Activated CD8-positive, alpha-beta memory T cell treated with anti-CD3 and anti-CD28 coated beads, Interleukin-2, amount 10 ng/mL, durations not matched to agents 7 days and 5 days (primary cell): Measurements from ENCODE around the gene GALNT10. TPM values are rescaled to one million over a fixed set of nuclear protein-coding genes. Genes with fewer than 3 reads are reported as not detected.

Source experiments
- ATAC-seq: fragments of 150-1000 bp; cut with Tn5 transposase; one replicate; pipeline ENCODE4 v1.10.0; 2021; ENCODE audit warnings: moderate library complexity
- CTCF ChIA-PET: fragments of 350-600 bp; sonication (Branson Sonifier 250); formaldehyde crosslinking; loops from one replicate; lab custom pipeline; 2021; ENCODE audit warnings: antibody characterized with exemption; lab: Charles Lee
- DNase-seq: peaks from one replicate; pipeline ENCODE4 v3.0.0-alpha.2; 2020
- H3K27ac Mint-ChIP-seq: one replicate; pipeline ENCODE4 v1.8.0; 2021; ENCODE audit warnings: mild to moderate bottlenecking, mixed read lengths
- H3K27me3 Mint-ChIP-seq: one replicate; pipeline ENCODE4 v1.8.0; 2021; ENCODE audit warnings: mixed read lengths
- H3K36me3 Mint-ChIP-seq: one replicate; pipeline ENCODE4 v1.8.0; 2021; ENCODE audit warnings: mild to moderate bottlenecking, mixed read lengths
- H3K4me1 Mint-ChIP-seq: one replicate; pipeline ENCODE4 v1.8.0; 2021; ENCODE audit warnings: mixed read lengths
- H3K4me3 Mint-ChIP-seq: one replicate; pipeline ENCODE4 v1.8.0; 2021; ENCODE audit warnings: mild to moderate bottlenecking, moderate library complexity, mixed read lengths
- H3K9me3 Mint-ChIP-seq: one replicate; pipeline ENCODE4 v1.8.0; 2022; ENCODE audit warnings: low read depth, mixed read lengths
- total RNA-seq, 2 experiments: library from RNA; stranded (reverse); gene quantifications; one replicate each; pipeline ENCODE4 v1.2.3, GENCODE V29; 2021

GALNT10 gene
- total RNA-seq, 2 experiments from 2014 or later, result 28.4 to 34.8 TPM

GRCh38 chr5:154321546-154321945 lies 131.0 kb downstream of the GALNT10 start:
- Mint-ChIP-seq H3K4me1 (no peaks in the 10 kb centered on the region), H3K36me3 (peaks cover 2% of the 10 kb centered on the region), H3K27ac (no peak overlapping the region), H3K4me3 (no peak overlapping the region), H3K9me3 (no peaks in the 10 kb centered on the region), H3K27me3 (no peaks in the 10 kb centered on the region)
- DNase-seq (no peak), ATAC-seq (no peak)
- CTCF ChIA-PET, result no interaction called here

GRCh38 chr5:154324033-154324432 lies 133.5 kb downstream of the GALNT10 start:
- Mint-ChIP-seq H3K27ac (no peak overlapping the region), H3K4me1 (no peaks in the 10 kb centered on the region), H3K36me3 (peaks cover 2% of the 10 kb centered on the region), H3K27me3 (no peaks in the 10 kb centered on the region), H3K9me3 (no peaks in the 10 kb centered on the region), H3K4me3 (no peak overlapping the region)
- no peak for ATAC-seq
- DNase-seq, result no peak
- CTCF ChIA-PET, result no interaction called here

DNA sequence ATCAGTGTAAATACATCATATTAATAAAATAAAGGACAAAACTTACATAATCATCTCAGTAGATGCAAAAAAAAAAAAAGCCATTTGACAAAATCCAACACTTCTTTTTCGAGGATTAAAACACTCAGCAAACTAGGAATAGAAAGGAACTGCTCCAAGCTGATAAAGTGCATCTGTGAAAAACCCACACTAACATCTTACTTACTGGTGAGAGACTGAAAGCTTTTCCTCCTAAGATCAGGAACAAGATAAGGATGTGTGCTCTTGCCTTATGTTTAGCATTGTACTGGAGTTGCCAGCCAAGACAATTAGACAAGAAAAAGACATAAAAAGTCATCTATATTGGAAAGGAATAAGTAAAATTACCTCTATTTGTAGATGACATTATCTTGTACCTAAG lies 135.0 kb downstream of the GALNT10 start:
- Mint-ChIP-seq H3K4me1 (no peaks in the 10 kb centered on the region), H3K27me3 (no peaks in the 10 kb centered on the region), H3K27ac (no peak overlapping the region), H3K4me3 (no peak overlapping the region), H3K9me3 (no peaks in the 10 kb centered on the region), H3K36me3 (peaks cover 2% of the 10 kb centered on the region)
- ATAC-seq (no peak), DNase-seq (no peak)
- CTCF ChIA-PET, result interaction anchor here (1.2 kb wide), 1 partner anchor 79 kb away, joined by 3 read pairs; no protein-coding TSS in a partner anchor

GRCh38 chr5:154329062-154329461 lies 138.5 kb downstream of the GALNT10 start:
- Mint-ChIP-seq H3K36me3 (no peaks in the 10 kb centered on the region), H3K27ac (no peak overlapping the region), H3K4me3 (no peak overlapping the region), H3K9me3 (no peaks in the 10 kb centered on the region), H3K4me1 (peaks cover 4% of the 10 kb centered on the region), H3K27me3 (no peaks in the 10 kb centered on the region)
- DNase-seq (no peak), ATAC-seq (no peak)
- CTCF ChIA-PET, result no interaction called here

DNA sequence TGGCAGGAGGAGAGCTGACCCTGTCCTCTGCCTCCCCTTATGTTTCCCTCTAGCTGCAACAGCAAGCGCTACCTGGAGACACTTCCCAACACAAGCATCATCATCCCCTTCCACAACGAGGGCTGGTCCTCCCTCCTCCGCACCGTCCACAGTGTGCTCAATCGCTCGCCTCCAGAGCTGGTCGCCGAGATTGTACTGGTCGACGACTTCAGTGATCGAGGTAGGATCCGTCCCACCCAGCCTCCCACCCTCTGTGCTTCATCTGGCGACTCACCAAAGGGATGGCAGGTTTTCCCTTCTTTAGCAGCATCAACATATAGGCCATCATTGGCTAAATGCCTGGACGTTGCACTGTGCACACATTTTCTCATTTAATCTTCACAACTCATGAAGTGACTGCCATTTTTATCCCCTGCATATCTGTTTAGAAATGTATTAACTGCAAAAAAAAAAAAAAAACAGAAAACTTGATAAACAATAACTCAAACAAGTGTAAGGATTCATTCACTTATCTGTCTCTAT lies 139.0 kb downstream of the GALNT10 start:
- no peaks in the 10 kb centered on the region for H3K9me3 Mint-ChIP-seq
- no peaks in the 10 kb centered on the region for H3K27me3 Mint-ChIP-seq
- H3K4me3 Mint-ChIP-seq, result no peak overlapping the region
- DNase-seq (no peak), ATAC-seq (no peak)
- CTCF ChIA-PET, result no interaction called here
- no peaks in the 10 kb centered on the region for H3K36me3 Mint-ChIP-seq
- H3K27ac Mint-ChIP-seq, result no peak overlapping the region
- H3K4me1 Mint-ChIP-seq, result peaks cover 4% of the 10 kb centered on the region

DNA sequence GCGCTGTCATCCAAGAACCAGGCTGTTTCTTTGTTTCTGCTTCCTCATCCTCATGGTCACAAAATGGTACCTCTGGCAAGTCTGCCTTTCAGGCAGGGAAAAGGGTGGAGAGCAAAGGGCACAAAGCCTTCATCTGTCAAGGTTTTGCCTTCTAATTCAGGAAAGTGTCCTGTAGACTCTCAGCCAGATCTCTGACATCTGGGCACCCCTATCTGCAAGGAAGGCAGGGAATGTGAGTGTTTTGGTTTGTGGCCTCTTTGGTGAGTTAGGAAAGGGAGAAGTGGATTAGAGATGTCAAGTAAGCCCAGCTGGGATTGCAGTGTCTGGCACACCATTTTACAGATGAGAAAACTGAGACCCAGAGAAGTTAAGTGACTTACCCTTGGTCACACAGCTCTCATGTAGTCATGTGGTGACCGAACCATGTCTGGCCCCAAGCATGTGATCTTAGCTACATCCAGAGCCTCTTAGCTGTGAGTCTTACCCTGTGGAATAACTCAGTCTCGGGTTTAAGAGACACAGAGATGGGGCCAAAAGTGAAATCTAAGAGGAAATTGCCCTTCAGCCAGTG lies 139.6 kb downstream of the GALNT10 start:
- peaks cover 4% of the 10 kb centered on the region for H3K4me1 Mint-ChIP-seq
- H3K36me3 Mint-ChIP-seq, result no peaks in the 10 kb centered on the region
- H3K27ac Mint-ChIP-seq, result no peak overlapping the region
- no peaks in the 10 kb centered on the region for H3K27me3 Mint-ChIP-seq
- CTCF ChIA-PET, result no interaction called here
- ATAC-seq (no peak), DNase-seq (no peak)
- H3K9me3 Mint-ChIP-seq, result no peaks in the 10 kb centered on the region
- H3K4me3 Mint-ChIP-seq, result no peak overlapping the region

DNA sequence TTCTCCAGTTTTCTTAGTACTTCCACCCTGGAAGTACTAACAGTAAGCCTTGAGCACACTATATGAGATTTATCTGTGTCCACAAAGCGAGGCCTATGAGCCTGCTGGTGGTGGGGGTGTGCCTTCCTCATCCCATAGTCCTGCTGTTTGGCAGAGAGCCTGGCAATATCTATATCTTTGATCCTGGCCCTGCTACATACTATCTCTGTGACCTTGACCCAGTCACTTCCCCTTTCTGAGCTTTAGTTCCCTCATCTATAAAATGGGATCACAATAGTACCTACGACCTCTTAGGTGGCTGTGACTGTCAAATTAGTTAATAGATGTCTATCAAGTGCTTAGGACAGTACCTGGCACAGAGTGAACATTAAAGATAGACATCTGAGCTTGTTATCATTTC lies 140.7 kb downstream of the GALNT10 start:
- H3K4me1 Mint-ChIP-seq, result peaks cover 4% of the 10 kb centered on the region
- H3K9me3 Mint-ChIP-seq, result no peaks in the 10 kb centered on the region
- H3K27ac Mint-ChIP-seq, result no peak overlapping the region
- CTCF ChIA-PET, result no interaction called here
- ATAC-seq (no peak), DNase-seq (no peak)
- H3K36me3 Mint-ChIP-seq, result no peaks in the 10 kb centered on the region
- no peaks in the 10 kb centered on the region for H3K27me3 Mint-ChIP-seq
- no peak overlapping the region for H3K4me3 Mint-ChIP-seq

DNA sequence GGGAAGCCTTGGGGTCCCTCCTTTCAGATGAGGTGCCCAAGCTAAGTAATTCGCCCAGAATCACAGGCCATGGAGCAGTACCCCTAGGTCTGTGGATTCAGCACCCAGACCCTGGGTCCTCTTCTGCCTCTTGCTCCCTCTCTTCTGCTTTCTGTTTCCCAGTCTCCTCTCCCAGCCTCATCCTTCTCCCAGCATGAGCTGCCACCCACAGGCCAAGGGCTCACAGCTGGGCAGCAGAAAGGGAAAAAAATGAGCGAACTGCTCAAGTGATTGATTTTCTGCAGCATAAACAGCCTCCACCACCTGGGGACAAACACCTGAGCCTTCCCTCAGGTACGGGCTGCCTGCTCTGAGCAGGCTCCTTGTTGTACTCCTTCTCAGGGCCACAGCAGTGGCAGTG lies 141.4 kb downstream of the GALNT10 start:
- H3K27me3 Mint-ChIP-seq, result no peaks in the 10 kb centered on the region
- H3K27ac Mint-ChIP-seq, result no peak overlapping the region
- CTCF ChIA-PET, result no interaction called here

DNA sequence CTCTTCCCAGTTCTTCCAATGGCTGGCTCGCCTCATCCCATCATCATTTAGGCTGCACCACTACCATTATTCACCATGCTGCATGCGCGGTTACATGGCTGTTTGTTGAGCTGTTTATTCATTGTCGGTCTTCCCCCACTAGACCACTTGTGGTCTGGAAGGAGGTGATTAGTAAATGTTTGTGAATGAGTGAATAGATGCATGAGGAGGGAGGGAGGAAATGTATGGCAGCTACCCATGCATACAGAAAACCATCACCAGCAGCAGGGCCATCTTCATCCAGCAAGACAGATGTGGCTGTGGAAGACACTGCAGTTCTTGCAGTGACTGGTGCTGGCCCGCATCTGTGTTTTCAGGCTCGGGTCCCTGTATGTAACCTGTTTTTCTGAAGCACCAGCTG lies 141.9 kb downstream of the GALNT10 start:
- CTCF ChIA-PET, result no interaction called here
- no peaks in the 10 kb centered on the region for H3K9me3 Mint-ChIP-seq
- ATAC-seq (no peak), DNase-seq (no peak)
- peaks cover 4% of the 10 kb centered on the region for H3K4me1 Mint-ChIP-seq
- no peak overlapping the region for H3K27ac Mint-ChIP-seq
- H3K36me3 Mint-ChIP-seq, result peaks cover 2% of the 10 kb centered on the region
- H3K27me3 Mint-ChIP-seq, result no peaks in the 10 kb centered on the region
- no peak overlapping the region for H3K4me3 Mint-ChIP-seq

More for the DNA sequence above, 141.4 kb downstream of the GALNT10 start:
- Mint-ChIP-seq H3K4me1 (peaks cover 4% of the 10 kb centered on the region), H3K4me3 (no peak overlapping the region), H3K9me3 (no peaks in the 10 kb centered on the region), H3K36me3 (peaks cover under 1% of the 10 kb centered on the region)
- no peak for DNase-seq
- no peak for ATAC-seq

DNA sequence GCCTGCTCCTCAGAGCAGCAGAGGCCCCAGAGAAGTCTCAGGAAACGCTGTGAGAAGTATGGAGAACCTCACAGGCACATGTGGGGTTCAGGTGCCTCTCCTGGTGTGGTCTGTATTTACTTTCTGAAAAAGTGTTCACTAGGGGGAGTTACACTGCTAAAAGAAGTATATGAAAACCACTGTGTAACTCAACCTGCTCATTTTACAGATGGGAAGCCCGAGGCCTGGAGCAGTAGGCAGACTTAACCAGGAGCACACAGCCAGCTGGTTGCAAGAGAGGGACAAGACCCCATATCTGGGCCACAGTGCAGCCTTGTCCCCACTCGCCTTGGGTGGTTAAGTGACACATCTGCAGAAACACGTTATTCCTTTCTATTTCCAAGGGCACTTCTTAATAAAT lies 142.5 kb downstream of the GALNT10 start:
- CTCF ChIA-PET, result interaction anchor here (0.6 kb wide), 1 partner anchor 62 kb away, joined by 5 read pairs; no protein-coding TSS in a partner anchor

DNA sequence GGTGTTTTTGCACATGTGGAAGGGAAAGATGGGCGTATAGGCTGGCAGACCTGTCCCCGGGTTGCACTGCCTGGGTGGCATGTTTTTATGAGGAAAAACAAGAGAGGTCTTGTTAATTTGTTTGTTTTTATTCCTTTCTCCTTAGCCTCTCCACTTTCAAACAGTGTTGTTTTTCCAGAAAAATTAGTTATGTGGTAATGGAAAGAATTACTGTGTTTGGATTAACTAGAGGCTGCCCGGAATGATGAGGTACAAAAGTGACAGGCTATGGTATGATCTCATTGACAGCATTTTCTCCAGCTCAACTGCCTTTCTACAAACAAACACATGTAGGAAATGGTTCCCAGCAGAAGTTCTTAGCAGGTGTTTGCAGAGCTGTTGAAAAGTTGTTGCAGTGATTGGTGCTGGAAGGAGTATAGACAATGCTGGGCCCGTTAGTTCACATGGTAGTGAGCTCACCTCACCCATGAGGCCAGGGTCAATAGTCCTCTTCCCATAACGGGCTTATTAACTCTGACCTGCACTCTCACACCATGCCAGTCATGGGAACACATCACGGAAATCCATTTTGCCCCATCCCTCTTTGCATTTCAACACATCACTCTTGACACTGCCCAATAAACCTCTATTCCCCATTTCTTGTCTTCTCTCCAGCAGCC lies 144.0 kb downstream of the GALNT10 start:
- H3K9me3 Mint-ChIP-seq, result no peaks in the 10 kb centered on the region
- ATAC-seq, result no peak
- no peaks in the 10 kb centered on the region for H3K27me3 Mint-ChIP-seq
- CTCF ChIA-PET, result no interaction called here
- peaks cover 6% of the 10 kb centered on the region for H3K4me1 Mint-ChIP-seq
- DNase-seq, result no peak
- no peak overlapping the region for H3K27ac Mint-ChIP-seq
- no peak overlapping the region for H3K4me3 Mint-ChIP-seq
- peaks cover 6% of the 10 kb centered on the region for H3K36me3 Mint-ChIP-seq

More for the DNA sequence above, 142.5 kb downstream of the GALNT10 start:
- Mint-ChIP-seq H3K4me1 (peaks cover 6% of the 10 kb centered on the region), H3K4me3 (no peak overlapping the region), H3K36me3 (peaks cover 4% of the 10 kb centered on the region), H3K27me3 (no peaks in the 10 kb centered on the region), H3K9me3 (no peaks in the 10 kb centered on the region), H3K27ac (no peak overlapping the region)
- ATAC-seq (no peak), DNase-seq (no peak)

DNA sequence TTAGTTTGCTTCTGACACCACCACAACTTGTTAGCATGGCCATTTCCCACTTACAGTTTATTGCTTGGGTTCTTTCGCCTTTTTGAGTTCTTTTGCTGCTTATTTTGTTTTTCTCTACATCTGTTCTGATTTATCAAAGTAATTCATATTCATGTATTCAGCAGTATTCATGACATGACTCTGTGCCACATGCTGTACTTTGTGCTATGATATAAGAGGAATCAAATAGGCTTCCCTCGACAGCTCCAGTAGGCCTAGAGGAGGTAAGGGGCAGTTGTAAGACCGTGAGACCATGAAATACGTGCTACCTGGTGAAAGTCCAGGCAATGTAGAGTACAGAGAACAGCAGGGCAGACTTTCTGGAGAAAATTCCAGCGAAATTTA lies 144.5 kb downstream of the GALNT10 start:
- CTCF ChIA-PET, result no interaction called here
- H3K27me3 Mint-ChIP-seq, result no peaks in the 10 kb centered on the region
- peaks cover 6% of the 10 kb centered on the region for H3K4me1 Mint-ChIP-seq
- no peak overlapping the region for H3K4me3 Mint-ChIP-seq
- H3K9me3 Mint-ChIP-seq, result no peaks in the 10 kb centered on the region
- ATAC-seq, result no peak
- no peak for DNase-seq
- no peak overlapping the region for H3K27ac Mint-ChIP-seq
- peaks cover 6% of the 10 kb centered on the region for H3K36me3 Mint-ChIP-seq

GRCh38 chr5:154341620-154342019 lies 151.1 kb downstream of the GALNT10 start:
- Mint-ChIP-seq H3K27ac (no peak overlapping the region), H3K4me1 (peaks cover 8% of the 10 kb centered on the region), H3K9me3 (no peaks in the 10 kb centered on the region), H3K4me3 (no peak overlapping the region), H3K36me3 (peaks cover 6% of the 10 kb centered on the region), H3K27me3 (no peaks in the 10 kb centered on the region)
- CTCF ChIA-PET, result no interaction called here
- DNase-seq (no peak), ATAC-seq (no peak)

DNA sequence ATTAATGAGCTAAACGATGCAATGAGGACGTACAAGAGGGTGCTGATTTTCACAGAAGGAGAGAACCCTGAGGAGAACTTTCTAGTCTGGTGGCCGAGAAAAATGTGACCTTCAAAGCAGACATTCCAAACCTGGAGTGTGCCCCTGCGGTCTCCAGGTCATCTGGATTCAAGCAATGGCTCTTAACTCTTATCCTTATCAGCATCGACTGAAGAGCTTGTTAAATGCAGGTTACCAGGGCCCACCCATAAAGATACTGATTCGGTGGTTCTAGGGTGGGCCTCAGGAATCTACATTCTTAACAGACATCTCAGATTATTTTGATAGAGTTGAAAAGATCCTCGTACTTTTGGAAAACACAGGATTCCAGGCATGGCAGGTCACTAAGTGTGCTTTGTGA lies 151.7 kb downstream of the GALNT10 start:
- no peaks in the 10 kb centered on the region for H3K9me3 Mint-ChIP-seq
- ATAC-seq (no peak), DNase-seq (no peak)
- no peak overlapping the region for H3K27ac Mint-ChIP-seq
- no peak overlapping the region for H3K4me3 Mint-ChIP-seq
- H3K4me1 Mint-ChIP-seq, result peaks cover 8% of the 10 kb centered on the region
- peaks cover 5% of the 10 kb centered on the region for H3K36me3 Mint-ChIP-seq
- CTCF ChIA-PET, result no interaction called here
- H3K27me3 Mint-ChIP-seq, result no peaks in the 10 kb centered on the region
